ENCODE measurements around the gene SLC7A5.
"Not testable (repeated sequence)": the region's sequence is repeated elsewhere in the genome, so short reads cannot be mapped to it uniquely, and the experiment has no call there.

Gene SLC7A5

GRCh38 chr16:87905521-87905920 lies 36.2 kb upstream of the SLC7A5 start:
- not testable (repeated sequence) for H3K27me3 ChIP-seq (replicated peaks; ENCODE audit: control insufficient read depth, insufficient read depth, low read length, poor library complexity, severe bottlenecking); H3K4me1 ChIP-seq (ENCODE audit: control insufficient read depth, insufficient read depth, low read length, poor library complexity, severe bottlenecking); H3K27ac ChIP-seq (ENCODE audit: insufficient read depth, low read length, poor library complexity, severe bottlenecking); H3K9me3 ChIP-seq (ENCODE audit: control insufficient read depth, low read length); H3K36me3 ChIP-seq (ENCODE audit: control insufficient read depth, insufficient read depth, low read length); DNase-seq; H3K4me3 ChIP-seq (ENCODE audit: insufficient read depth, low read depth, low read length, poor library complexity, severe bottlenecking)

GRCh38 chr16:87904963-87905362 lies 35.7 kb upstream of the SLC7A5 start:
- H3K36me3 ChIP-seq (ENCODE audit: control insufficient read depth, insufficient read depth, low read length) = not testable (repeated sequence)

GRCh38 chr16:87900489-87900888 lies 31.2 kb upstream of the SLC7A5 start:
- H3K27me3 ChIP-seq (replicated peaks; ENCODE audit: control insufficient read depth, insufficient read depth, low read length, poor library complexity, severe bottlenecking); H3K9me3 ChIP-seq (ENCODE audit: control insufficient read depth, low read length); H3K27ac ChIP-seq (ENCODE audit: insufficient read depth, low read length, poor library complexity, severe bottlenecking); H3K4me3 ChIP-seq (ENCODE audit: insufficient read depth, low read depth, low read length, poor library complexity, severe bottlenecking); H3K36me3 ChIP-seq (ENCODE audit: control insufficient read depth, insufficient read depth, low read length); DNase-seq: not testable (repeated sequence)
- H3K4me1 ChIP-seq (ENCODE audit: control insufficient read depth, insufficient read depth, low read length, poor library complexity, severe bottlenecking) = peaks cover 27% of the 10 kb centered on the region

More at GRCh38 chr16:87904963-87905362, 35.7 kb upstream of the SLC7A5 start:
- not testable (repeated sequence) for H3K4me1 ChIP-seq (ENCODE audit: control insufficient read depth, insufficient read depth, low read length, poor library complexity, severe bottlenecking); DNase-seq; H3K27me3 ChIP-seq (replicated peaks; ENCODE audit: control insufficient read depth, insufficient read depth, low read length, poor library complexity, severe bottlenecking); H3K27ac ChIP-seq (ENCODE audit: insufficient read depth, low read length, poor library complexity, severe bottlenecking); H3K4me3 ChIP-seq (ENCODE audit: insufficient read depth, low read depth, low read length, poor library complexity, severe bottlenecking); H3K9me3 ChIP-seq (ENCODE audit: control insufficient read depth, low read length)

GRCh38 chr16:87897521-87898505 lies 28.5 kb upstream of the SLC7A5 start:
- Histone ChIP-seq H3K4me1 (ENCODE audit: control insufficient read depth, insufficient read depth, low read length, poor library complexity, severe bottlenecking) (peaks cover 27% of the 10 kb centered on the region), H3K4me3 (ENCODE audit: insufficient read depth, low read depth, low read length, poor library complexity, severe bottlenecking) (no peak overlapping the region), H3K9me3 (ENCODE audit: control insufficient read depth, low read length) (no peaks in the 10 kb centered on the region), H3K27me3 (replicated peaks; ENCODE audit: control insufficient read depth, insufficient read depth, low read length, poor library complexity, severe bottlenecking) (no peaks in the 10 kb centered on the region), H3K27ac (ENCODE audit: insufficient read depth, low read length, poor library complexity, severe bottlenecking) (peak overlapping the region; percentile 15), H3K36me3 (ENCODE audit: control insufficient read depth, insufficient read depth, low read length) (no peaks in the 10 kb centered on the region)
- DNase-seq = peak in 2 of 3 donors; percentile 6 to 49

GRCh38 chr16:87896924-87897520 lies 27.7 kb upstream of the SLC7A5 start:
- peaks cover 27% of the 10 kb centered on the region for H3K4me1 ChIP-seq (ENCODE audit: control insufficient read depth, insufficient read depth, low read length, poor library complexity, severe bottlenecking)
- peak overlapping the region; percentile 32 for H3K27ac ChIP-seq (ENCODE audit: insufficient read depth, low read length, poor library complexity, severe bottlenecking)
- not testable (repeated sequence) for H3K36me3 ChIP-seq (ENCODE audit: control insufficient read depth, insufficient read depth, low read length); H3K27me3 ChIP-seq (replicated peaks; ENCODE audit: control insufficient read depth, insufficient read depth, low read length, poor library complexity, severe bottlenecking); H3K4me3 ChIP-seq (ENCODE audit: insufficient read depth, low read depth, low read length, poor library complexity, severe bottlenecking); H3K9me3 ChIP-seq (ENCODE audit: control insufficient read depth, low read length); DNase-seq

GRCh38 chr16:87896176-87896890 lies 27.0 kb upstream of the SLC7A5 start:
- not testable (repeated sequence) for H3K4me3 ChIP-seq (ENCODE audit: insufficient read depth, low read depth, low read length, poor library complexity, severe bottlenecking); DNase-seq; H3K36me3 ChIP-seq (ENCODE audit: control insufficient read depth, insufficient read depth, low read length); H3K9me3 ChIP-seq (ENCODE audit: control insufficient read depth, low read length); H3K27me3 ChIP-seq (replicated peaks; ENCODE audit: control insufficient read depth, insufficient read depth, low read length, poor library complexity, severe bottlenecking)
- peak overlapping the region; percentile 61 for H3K27ac ChIP-seq (ENCODE audit: insufficient read depth, low read length, poor library complexity, severe bottlenecking)
- H3K4me1 ChIP-seq (ENCODE audit: control insufficient read depth, insufficient read depth, low read length, poor library complexity, severe bottlenecking) = peaks cover 27% of the 10 kb centered on the region

- peak; percentile 14 to 62 (median 23) for DNase-seq
- Histone ChIP-seq H3K36me3 (ENCODE audit: control insufficient read depth, insufficient read depth, low read length) (no peaks in the 10 kb centered on the region), H3K4me1 (ENCODE audit: control insufficient read depth, insufficient read depth, low read length, poor library complexity, severe bottlenecking) (peaks cover 27% of the 10 kb centered on the region), H3K9me3 (ENCODE audit: control insufficient read depth, low read length) (no peaks in the 10 kb centered on the region), H3K4me3 (ENCODE audit: insufficient read depth, low read depth, low read length, poor library complexity, severe bottlenecking) (no peak overlapping the region), H3K27ac (ENCODE audit: insufficient read depth, low read length, poor library complexity, severe bottlenecking) (peak overlapping the region; percentile 61), H3K27me3 (replicated peaks; ENCODE audit: control insufficient read depth, insufficient read depth, low read length, poor library complexity, severe bottlenecking) (no peaks in the 10 kb centered on the region)
Observed at GRCh38 chr16:87895641-87896141, 26.4 kb upstream of the SLC7A5 start.

- DNase-seq; H3K9me3 ChIP-seq (ENCODE audit: control insufficient read depth, low read length); H3K27ac ChIP-seq (ENCODE audit: insufficient read depth, low read length, poor library complexity, severe bottlenecking); H3K36me3 ChIP-seq (ENCODE audit: control insufficient read depth, insufficient read depth, low read length); H3K27me3 ChIP-seq (replicated peaks; ENCODE audit: control insufficient read depth, insufficient read depth, low read length, poor library complexity, severe bottlenecking); H3K4me3 ChIP-seq (ENCODE audit: insufficient read depth, low read depth, low read length, poor library complexity, severe bottlenecking): not testable (repeated sequence)
- peaks cover 27% of the 10 kb centered on the region for H3K4me1 ChIP-seq (ENCODE audit: control insufficient read depth, insufficient read depth, low read length, poor library complexity, severe bottlenecking)
Observed at GRCh38 chr16:87894005-87894404, 24.7 kb upstream of the SLC7A5 start.

GRCh38 chr16:87891764-87892163 lies 22.5 kb upstream of the SLC7A5 start:
- no peak overlapping the region for H3K27ac ChIP-seq (ENCODE audit: insufficient read depth, low read length, poor library complexity, severe bottlenecking)
- H3K27me3 ChIP-seq (replicated peaks; ENCODE audit: control insufficient read depth, insufficient read depth, low read length, poor library complexity, severe bottlenecking) = no peaks in the 10 kb centered on the region
- H3K4me1 ChIP-seq (ENCODE audit: control insufficient read depth, insufficient read depth, low read length, poor library complexity, severe bottlenecking) = peaks cover 12% of the 10 kb centered on the region
- no peak overlapping the region for H3K4me3 ChIP-seq (ENCODE audit: insufficient read depth, low read depth, low read length, poor library complexity, severe bottlenecking)
- DNase-seq = no peak
- H3K9me3 ChIP-seq (ENCODE audit: control insufficient read depth, low read length) = no peaks in the 10 kb centered on the region
- no peaks in the 10 kb centered on the region for H3K36me3 ChIP-seq (ENCODE audit: control insufficient read depth, insufficient read depth, low read length)
